Embryonic facial prominence (tissue), 1 donor: Measurements from ENCODE around the gene SIRPG.

Experiments
- DNase-seq: peaks from one replicate; pipeline ENCODE4 v3.0.0-alpha.2; 2016; ENCODE audit errors: extremely low spot score

Gene SIRPG

DNA sequence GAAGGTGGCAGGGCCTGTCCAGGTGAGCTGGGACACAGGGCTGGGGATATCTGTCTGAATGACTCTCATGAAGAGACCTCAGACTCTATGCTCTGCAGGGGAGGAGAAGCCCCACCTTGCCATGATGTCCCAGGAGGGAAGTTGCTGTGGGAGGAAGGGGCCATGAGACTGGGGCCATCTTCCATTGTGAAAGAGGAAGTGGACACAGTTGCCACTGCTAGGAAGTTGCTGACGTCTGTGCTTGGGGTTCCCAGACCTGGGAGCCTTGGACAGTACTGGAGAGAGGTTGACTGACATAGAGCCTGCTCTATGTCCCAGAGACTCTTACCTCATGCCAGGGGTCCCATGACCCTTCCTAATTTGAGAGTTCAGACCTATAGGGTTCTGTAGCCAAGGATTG is 62.2 kb downstream of the SIRPG start:
- no peak for DNase-seq

DNA sequence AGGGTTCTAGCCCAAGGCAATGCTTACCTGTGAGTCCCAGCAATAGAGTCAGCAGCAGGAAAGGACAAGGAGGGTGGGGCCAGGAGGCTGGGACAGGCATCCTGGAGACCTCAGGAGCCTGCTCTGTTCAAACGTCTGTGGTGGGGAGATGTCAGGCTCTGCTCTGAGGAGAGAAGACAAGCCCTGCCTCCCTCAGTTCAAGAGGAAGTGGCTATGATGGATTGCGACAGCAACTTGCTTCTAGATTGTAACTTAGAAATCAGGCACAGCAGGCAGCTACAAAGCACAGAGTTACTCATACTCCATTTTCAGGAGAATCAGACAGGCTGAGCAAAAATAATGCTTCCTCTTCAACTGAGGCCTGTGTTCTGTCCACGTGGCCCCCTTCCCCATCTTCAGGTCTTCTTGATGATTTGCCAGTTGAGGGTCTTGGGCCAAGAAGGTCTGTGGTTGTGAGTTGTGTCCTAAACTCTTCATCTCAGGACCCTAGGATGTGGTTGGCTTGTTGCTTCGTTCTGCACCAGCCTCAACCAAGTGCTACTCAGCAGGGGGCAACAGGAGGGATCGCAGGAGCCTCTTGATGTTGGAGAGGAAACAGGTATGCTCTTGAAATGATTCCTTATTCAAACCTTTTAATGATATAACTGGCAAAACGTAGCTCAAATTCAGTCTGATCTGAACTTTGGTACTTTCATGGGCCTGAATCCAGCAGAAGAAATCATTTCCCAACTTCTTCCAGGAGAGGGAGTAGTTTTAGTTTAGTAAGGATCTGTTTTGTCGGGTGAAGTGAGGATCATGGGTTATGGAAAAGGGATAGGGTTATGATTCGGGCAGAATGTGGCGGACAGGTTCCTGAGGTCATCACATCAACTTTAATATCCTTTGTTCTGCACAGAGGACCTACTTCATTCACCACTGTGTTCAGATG is 68.8 kb downstream of the SIRPG start:
- no peak for DNase-seq

DNA sequence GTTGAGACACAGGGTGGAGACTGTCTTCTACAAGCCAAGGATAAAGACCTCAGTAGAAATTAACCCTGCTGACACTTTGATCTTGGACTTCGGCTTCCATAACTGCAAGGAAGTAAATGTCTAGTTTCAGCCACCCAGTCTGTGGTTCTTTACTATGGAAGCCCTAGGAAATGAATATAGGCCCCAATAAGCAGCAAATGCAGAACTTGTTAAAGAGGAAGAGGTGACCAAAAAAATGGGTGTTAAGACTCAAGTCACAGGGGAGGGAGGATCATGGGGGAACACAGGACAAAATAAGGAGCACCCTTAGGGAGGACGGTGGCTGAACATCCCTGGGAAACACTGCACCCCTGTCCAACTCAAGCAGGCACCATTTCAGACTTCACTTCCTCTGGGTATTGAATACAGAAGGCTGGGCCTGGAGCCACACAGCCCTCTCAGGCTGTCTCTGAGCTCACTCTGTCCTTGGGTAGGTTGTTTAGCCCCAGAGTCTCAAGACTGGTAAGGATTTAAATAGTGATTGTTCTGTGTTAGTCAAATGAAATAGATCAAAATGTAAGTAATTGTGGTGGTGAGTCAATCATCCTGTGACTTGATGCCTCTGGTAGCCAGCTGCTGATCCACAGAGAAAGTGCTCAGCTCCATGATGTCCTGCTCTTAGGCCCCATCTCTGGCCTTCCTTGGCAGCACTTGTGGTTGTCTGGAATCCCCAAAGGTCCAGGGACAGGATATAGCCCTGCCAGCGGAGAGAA is 69.6 kb downstream of the SIRPG start:
- DNase-seq: no peak

DNA sequence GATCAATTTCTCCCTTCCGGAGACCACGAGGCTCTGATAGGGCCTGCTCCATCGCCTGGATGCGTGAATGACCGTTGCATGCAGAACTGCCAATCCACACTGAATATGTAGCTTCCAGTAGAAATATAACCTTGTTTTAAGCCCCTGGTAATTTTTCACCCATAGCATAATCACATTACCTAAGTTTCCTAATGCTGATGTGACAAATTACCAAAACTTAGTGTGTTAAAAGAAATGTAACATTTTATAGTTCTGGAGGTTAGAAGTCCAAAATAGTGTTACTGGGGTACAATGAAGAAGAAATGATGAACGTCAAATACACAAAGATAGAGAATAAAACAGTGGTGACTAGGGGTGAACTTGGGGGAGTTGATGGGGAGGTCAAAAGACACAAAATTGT is 78.1 kb downstream of the SIRPG start:
- no peak for DNase-seq
